NCI-H446 (cell line): Measurements from ENCODE around the gene NLE1.
"Not testable (repeated sequence)": the region's sequence is repeated elsewhere in the genome, so short reads cannot be mapped to it uniquely, and the experiment has no call there.

Experiments used
- DNase-seq, 2 experiments: peaks; one replicate each; lab custom pipeline; 2025; lab: John Stamatoyannopoulos, UW

Gene NLE1

GRCh38 chr17:35129154-35129972, 12.7 kb downstream of the NLE1 start:
- no peak for DNase-seq

- DNase-seq: no peak
Observed at GRCh38 chr17:35127751-35128514, 14.2 kb downstream of the NLE1 start.

- no peak for DNase-seq
Observed at GRCh38 chr17:35121315-35121714, 20.8 kb downstream of the NLE1 start, which contains the start of gene FNDC8. TSS of gene FNDC8 (plus strand) at chr17:35121615. CDS start at chr17:35121694, 79 bp downstream.

- peak; percentile 42 to 83 for DNase-seq
Observed at GRCh38 chr17:35119370-35120165, 22.5 kb downstream of the NLE1 start, which contains the start of gene RAD51D. TSS of gene RAD51D (minus strand) at chr17:35119860. CDS start at chr17:35119613, 247 bp downstream.

GRCh38 chr17:35117984-35118383, 24.1 kb downstream of the NLE1 start:
- DNase-seq: peak in 1 of 2 experiments; percentile 28

- DNase-seq: no peak
Observed at GRCh38 chr17:35116845-35117244, 25.3 kb downstream of the NLE1 start.

- not testable (repeated sequence) for DNase-seq
Observed at GRCh38 chr17:35110791-35111190, 31.3 kb downstream of the NLE1 start.

GRCh38 chr17:35104844-35105450, 37.2 kb downstream of the NLE1 start:
- DNase-seq: no peak

GRCh38 chr17:35103271-35103670, 38.8 kb downstream of the NLE1 start:
- DNase-seq: no peak

GRCh38 chr17:35101725-35102124, 40.4 kb downstream of the NLE1 start:
- DNase-seq: no peak

- no peak for DNase-seq
Observed at GRCh38 chr17:35101036-35101435, 41.1 kb downstream of the NLE1 start.

- DNase-seq: no peak
Observed at GRCh38 chr17:35099908-35100307, 42.2 kb downstream of the NLE1 start.

GRCh38 chr17:35097776-35098175, 44.3 kb downstream of the NLE1 start:
- DNase-seq: no peak

GRCh38 chr17:35095741-35096140, 46.4 kb downstream of the NLE1 start:
- DNase-seq: no peak

- DNase-seq: no peak
Observed at GRCh38 chr17:35094902-35095301, 47.2 kb downstream of the NLE1 start.

- not testable (repeated sequence) for DNase-seq
Observed at GRCh38 chr17:35090707-35091106, 51.4 kb downstream of the NLE1 start.

- DNase-seq: no peak
Observed at GRCh38 chr17:35089586-35090296, 52.4 kb downstream of the NLE1 start.

- DNase-seq: peak in 1 of 2 experiments; percentile 85
Observed at GRCh38 chr17:35088881-35089585, 53.1 kb downstream of the NLE1 start.

GRCh38 chr17:35088356-35088880, 53.7 kb downstream of the NLE1 start:
- peak in 1 of 2 experiments; percentile 20 for DNase-seq
